WTC11 (cell line): ENCODE data around the gene ZNF521. TPM values are rescaled to one million over a fixed set of nuclear protein-coding genes. Genes with fewer than 3 reads are reported as not detected.

ENCODE experiments used
- ATAC-seq: fragments of 200-7000 bp; cut with Tn5 transposase; 2 replicates; pipeline ENCODE4 v1.10.0; 2021; ENCODE audit warnings: mild to moderate bottlenecking, moderate library complexity
- CTCF ChIA-PET: fragments of 300-600 bp; sonication (Branson Sonifier 250); formaldehyde crosslinking; loops from one replicate; lab custom pipeline; 2021; ENCODE audit warnings: antibody characterized with exemption; lab: Charles Lee
- POLR2A ChIA-PET: fragments of 350-600 bp; sonication (Branson Sonifier 250); formaldehyde crosslinking; loops from one replicate; lab custom pipeline; 2021; ENCODE audit warnings: antibody characterized with exemption; lab: Charles Lee
- DNase-seq: peaks from one replicate; pipeline ENCODE4 v3.0.0; 2021; ENCODE audit warnings: low spot score
- H3K27ac Mint-ChIP-seq: 2 replicates; pipeline ENCODE4 v1.8.0; 2021; ENCODE audit warnings: mixed read lengths
- H3K27me3 Mint-ChIP-seq: 2 replicates; pipeline ENCODE4 v1.8.0; 2021; ENCODE audit warnings: low read depth, mild to moderate bottlenecking, moderate library complexity, mixed read lengths
- H3K36me3 Mint-ChIP-seq: 2 replicates; pipeline ENCODE4 v1.8.0; 2021; ENCODE audit warnings: mixed read lengths
- H3K4me1 Mint-ChIP-seq: 2 replicates; pipeline ENCODE4 v1.8.0; 2022; ENCODE audit warnings: mixed read lengths
- H3K4me3 Mint-ChIP-seq: 2 replicates; pipeline ENCODE4 v1.8.0; 2021; ENCODE audit warnings: mild to moderate bottlenecking, moderate library complexity, mixed read lengths
- H3K9me3 Mint-ChIP-seq: 2 replicates; pipeline ENCODE4 v1.8.0; 2021; ENCODE audit warnings: mixed read lengths
- ATF1 ChIP-seq: sonication (generic); formaldehyde crosslinking; IDR thresholded peaks from 2 replicates; pipeline ENCODE4 v1.8.1; 2023; ENCODE audit warnings: mild to moderate bottlenecking, moderate library complexity, missing genetic modification reagents
- CREB1 ChIP-seq: sonication (generic); formaldehyde crosslinking; IDR thresholded peaks from 2 replicates; pipeline ENCODE4 v1.8.0; 2023; ENCODE audit warnings: mild to moderate bottlenecking, missing genetic modification reagents
- MXD4 ChIP-seq: fragments of 250-450 bp; sonication (Bioruptor Pico); IDR thresholded peaks from 2 replicates; pipeline ENCODE4 v1.8.0; 2021; ENCODE audit warnings: mild to moderate bottlenecking, moderate library complexity, borderline replicate concordance
- NFYB ChIP-seq: sonication (generic); formaldehyde crosslinking; conservative IDR thresholded peaks from 2 replicates; pipeline ENCODE4 v1.8.0; 2022; ENCODE audit warnings: low read depth, missing genetic modification reagents
- SMAD3 ChIP-seq: sonication (generic); formaldehyde crosslinking; IDR thresholded peaks from 2 replicates; pipeline ENCODE4 v1.8.0; 2022; ENCODE audit warnings: missing genetic modification reagents, mild to moderate bottlenecking, borderline replicate concordance
- ZNF121 ChIP-seq: sonication (generic); formaldehyde crosslinking; IDR thresholded peaks from 2 replicates; pipeline ENCODE4 v1.8.0; 2023; ENCODE audit warnings: missing genetic modification reagents
- ZNF219 ChIP-seq: sonication (generic); formaldehyde crosslinking; IDR thresholded peaks from 2 replicates; pipeline ENCODE4 v1.8.0; 2023; ENCODE audit warnings: missing genetic modification reagents, mild to moderate bottlenecking, borderline replicate concordance
- ZNF416 ChIP-seq: fragments of 250-450 bp; sonication (Bioruptor Pico); IDR thresholded peaks from 2 replicates; pipeline ENCODE4 v1.9.0; 2021; ENCODE audit warnings: mild to moderate bottlenecking, inconsistent platforms
- ZNF423 ChIP-seq: fragments of 250-450 bp; sonication (Bioruptor Pico); IDR thresholded peaks from 2 replicates; pipeline ENCODE4 v2.1.2; 2022; ENCODE audit warnings: mild to moderate bottlenecking, moderate library complexity
- total RNA-seq: library from RNA; stranded (reverse); gene quantifications from 3 replicates; pipeline ENCODE4 v1.2.3, GENCODE V29; 2021
- TF ChIP-seq, protein P1 (sequence below): sonication (generic); formaldehyde crosslinking; IDR thresholded peaks from 2 replicates; pipeline ENCODE4 v1.8.0; 2023; ENCODE audit warnings: missing genetic modification reagents
- TF ChIP-seq, protein P2 (sequence below): sonication (generic); formaldehyde crosslinking; IDR thresholded peaks from 2 replicates; pipeline ENCODE4 v1.8.0; 2022; ENCODE audit warnings: missing genetic modification reagents
- TF ChIP-seq, protein P3 (sequence below): fragments of 250-450 bp; sonication (Bioruptor Pico); IDR thresholded peaks from 2 replicates; pipeline ENCODE4 v1.9.0; 2021; ENCODE audit warnings: mild to moderate bottlenecking
- TF ChIP-seq, protein P4 (sequence below): fragments of 250-450 bp; sonication (Bioruptor Pico); IDR thresholded peaks from 2 replicates; pipeline ENCODE4 v2.1.2; 2022; ENCODE audit warnings: mild to moderate bottlenecking, moderate library complexity
- TF ChIP-seq, protein P5 (sequence below): sonication (generic); formaldehyde crosslinking; IDR thresholded peaks from 2 replicates; pipeline ENCODE4 v1.8.1; 2022; ENCODE audit warnings: low read depth, mild to moderate bottlenecking, moderate library complexity, missing genetic modification reagents, borderline replicate concordance
- TF ChIP-seq, protein P6 (sequence below): fragments of 250-450 bp; sonication (Bioruptor Pico); IDR thresholded peaks from 2 replicates; pipeline ENCODE4 v1.9.0; 2021; ENCODE audit warnings: mild to moderate bottlenecking
- TF ChIP-seq, protein P7 (sequence below): sonication (generic); formaldehyde crosslinking; IDR thresholded peaks from 2 replicates; pipeline ENCODE4 v1.8.1; 2023; ENCODE audit warnings: mild to moderate bottlenecking, missing genetic modification reagents

The ZNF521 gene
- total RNA-seq, 1 experiment from 2014 or later: 15.3 TPM

DNA sequence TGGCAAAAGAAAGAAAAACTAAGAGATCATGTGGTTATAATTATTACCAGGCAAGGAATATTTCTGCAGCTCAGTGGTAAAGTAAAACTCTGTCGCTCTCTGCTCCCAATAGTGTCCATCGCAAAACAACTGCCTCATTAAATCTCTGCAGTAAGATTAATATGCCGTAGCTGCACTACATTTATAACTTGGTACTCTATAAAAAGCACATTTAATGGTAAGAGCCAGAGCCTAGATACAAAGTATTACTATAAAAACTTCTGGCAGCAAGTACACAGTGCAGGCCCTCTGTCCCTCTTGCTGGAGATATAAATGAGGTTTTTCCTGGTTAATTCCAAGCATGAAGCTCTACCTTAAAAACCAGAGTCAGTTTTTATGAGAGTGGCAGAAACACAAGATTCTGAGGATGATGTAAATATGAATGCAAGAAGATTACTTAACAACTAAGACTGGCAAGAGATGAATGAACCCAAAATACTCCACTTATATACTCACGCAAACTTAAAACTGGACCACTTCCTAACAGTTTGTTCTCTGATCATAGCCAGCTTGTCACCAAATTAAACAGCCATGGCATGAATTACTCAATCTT, 25.5 kb downstream of the ZNF521 start:
- DNase-seq: no peak
- TF ChIP-seq, protein P1, sequence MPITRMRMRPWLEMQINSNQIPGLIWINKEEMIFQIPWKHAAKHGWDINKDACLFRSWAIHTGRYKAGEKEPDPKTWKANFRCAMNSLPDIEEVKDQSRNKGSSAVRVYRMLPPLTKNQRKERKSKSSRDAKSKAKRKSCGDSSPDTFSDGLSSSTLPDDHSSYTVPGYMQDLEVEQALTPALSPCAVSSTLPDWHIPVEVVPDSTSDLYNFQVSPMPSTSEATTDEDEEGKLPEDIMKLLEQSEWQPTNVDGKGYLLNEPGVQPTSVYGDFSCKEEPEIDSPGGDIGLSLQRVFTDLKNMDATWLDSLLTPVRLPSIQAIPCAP (CRISPR knock-in tag): no peak
- TF ChIP-seq, protein P2, sequence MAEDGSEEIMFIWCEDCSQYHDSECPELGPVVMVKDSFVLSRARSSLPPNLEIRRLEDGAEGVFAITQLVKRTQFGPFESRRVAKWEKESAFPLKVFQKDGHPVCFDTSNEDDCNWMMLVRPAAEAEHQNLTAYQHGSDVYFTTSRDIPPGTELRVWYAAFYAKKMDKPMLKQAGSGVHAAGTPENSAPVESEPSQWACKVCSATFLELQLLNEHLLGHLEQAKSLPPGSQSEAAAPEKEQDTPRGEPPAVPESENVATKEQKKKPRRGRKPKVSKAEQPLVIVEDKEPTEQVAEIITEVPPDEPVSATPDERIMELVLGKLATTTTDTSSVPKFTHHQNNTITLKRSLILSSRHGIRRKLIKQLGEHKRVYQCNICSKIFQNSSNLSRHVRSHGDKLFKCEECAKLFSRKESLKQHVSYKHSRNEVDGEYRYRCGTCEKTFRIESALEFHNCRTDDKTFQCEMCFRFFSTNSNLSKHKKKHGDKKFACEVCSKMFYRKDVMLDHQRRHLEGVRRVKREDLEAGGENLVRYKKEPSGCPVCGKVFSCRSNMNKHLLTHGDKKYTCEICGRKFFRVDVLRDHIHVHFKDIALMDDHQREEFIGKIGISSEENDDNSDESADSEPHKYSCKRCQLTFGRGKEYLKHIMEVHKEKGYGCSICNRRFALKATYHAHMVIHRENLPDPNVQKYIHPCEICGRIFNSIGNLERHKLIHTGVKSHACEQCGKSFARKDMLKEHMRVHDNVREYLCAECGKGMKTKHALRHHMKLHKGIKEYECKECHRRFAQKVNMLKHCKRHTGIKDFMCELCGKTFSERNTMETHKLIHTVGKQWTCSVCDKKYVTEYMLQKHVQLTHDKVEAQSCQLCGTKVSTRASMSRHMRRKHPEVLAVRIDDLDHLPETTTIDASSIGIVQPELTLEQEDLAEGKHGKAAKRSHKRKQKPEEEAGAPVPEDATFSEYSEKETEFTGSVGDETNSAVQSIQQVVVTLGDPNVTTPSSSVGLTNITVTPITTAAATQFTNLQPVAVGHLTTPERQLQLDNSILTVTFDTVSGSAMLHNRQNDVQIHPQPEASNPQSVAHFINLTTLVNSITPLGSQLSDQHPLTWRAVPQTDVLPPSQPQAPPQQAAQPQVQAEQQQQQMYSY (CRISPR knock-in tag): no peak
- TF ChIP-seq, protein P3, sequence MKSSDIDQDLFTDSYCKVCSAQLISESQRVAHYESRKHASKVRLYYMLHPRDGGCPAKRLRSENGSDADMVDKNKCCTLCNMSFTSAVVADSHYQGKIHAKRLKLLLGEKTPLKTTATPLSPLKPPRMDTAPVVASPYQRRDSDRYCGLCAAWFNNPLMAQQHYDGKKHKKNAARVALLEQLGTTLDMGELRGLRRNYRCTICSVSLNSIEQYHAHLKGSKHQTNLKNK (CRISPR knock-in tag): no peak
- TF ChIP-seq ZNF121 (CRISPR knock-in tag) (no peak), NFYB (CRISPR knock-in tag) (no peak), ZNF423 (no peak), CREB1 (CRISPR knock-in tag) (no peak)
- TF ChIP-seq, protein P4, sequence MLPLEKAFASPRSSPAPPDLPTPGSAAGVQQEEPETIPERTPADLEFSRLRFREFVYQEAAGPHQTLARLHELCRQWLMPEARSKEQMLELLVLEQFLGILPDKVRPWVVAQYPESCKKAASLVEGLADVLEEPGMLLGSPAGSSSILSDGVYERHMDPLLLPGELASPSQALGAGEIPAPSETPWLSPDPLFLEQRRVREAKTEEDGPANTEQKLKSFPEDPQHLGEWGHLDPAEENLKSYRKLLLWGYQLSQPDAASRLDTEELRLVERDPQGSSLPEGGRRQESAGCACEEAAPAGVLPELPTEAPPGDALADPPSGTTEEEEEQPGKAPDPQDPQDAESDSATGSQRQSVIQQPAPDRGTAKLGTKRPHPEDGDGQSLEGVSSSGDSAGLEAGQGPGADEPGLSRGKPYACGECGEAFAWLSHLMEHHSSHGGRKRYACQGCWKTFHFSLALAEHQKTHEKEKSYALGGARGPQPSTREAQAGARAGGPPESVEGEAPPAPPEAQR: no peak
- H3K9me3 Mint-ChIP-seq: no peaks in the 10 kb centered on the region
- ChIA-PET CTCF (interaction anchor here (1.2 kb wide), 1 partner anchor 16 kb away, joined by 5 read pairs; no protein-coding TSS in a partner anchor), POLR2A (no interaction called here)
- H3K36me3 Mint-ChIP-seq: 0 out of 2 replicates have a peak, but pooled peaks cover 2% of the 10 kb centered on the region
- H3K4me3 Mint-ChIP-seq: no peak overlapping the region
- no peak overlapping the region for H3K27ac Mint-ChIP-seq
- ATAC-seq: no peak
- H3K27me3 Mint-ChIP-seq: no peaks in the 10 kb centered on the region
- H3K4me1 Mint-ChIP-seq: peaks cover 44% of the 10 kb centered on the region

DNA sequence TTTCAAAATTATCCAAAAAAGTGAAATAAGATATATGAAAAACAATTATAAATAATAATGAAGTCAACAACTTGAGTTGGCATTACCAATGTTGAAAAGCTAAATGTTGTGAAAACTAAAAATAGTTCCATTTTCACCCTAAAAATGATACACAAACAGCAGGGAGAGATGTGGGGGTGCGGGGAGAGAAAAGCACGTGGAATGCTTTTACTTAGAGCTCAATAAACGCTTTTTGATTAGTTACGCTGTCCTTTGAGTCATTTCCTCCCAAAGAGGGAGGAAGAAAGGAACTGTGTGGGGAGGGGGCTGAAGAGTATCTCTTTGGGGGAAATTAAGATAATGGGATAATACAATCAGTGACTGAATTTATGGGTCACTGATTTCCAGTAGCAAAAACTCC, 29.2 kb downstream of the ZNF521 start:
- TF ChIP-seq ATF1 (CRISPR knock-in tag) (no peak), ZNF219 (CRISPR knock-in tag) (no peak), MXD4 (CRISPR knock-in tag) (no peak), SMAD3 (no peak), ZNF416 (CRISPR knock-in tag) (no peak)
- TF ChIP-seq, protein P5, sequence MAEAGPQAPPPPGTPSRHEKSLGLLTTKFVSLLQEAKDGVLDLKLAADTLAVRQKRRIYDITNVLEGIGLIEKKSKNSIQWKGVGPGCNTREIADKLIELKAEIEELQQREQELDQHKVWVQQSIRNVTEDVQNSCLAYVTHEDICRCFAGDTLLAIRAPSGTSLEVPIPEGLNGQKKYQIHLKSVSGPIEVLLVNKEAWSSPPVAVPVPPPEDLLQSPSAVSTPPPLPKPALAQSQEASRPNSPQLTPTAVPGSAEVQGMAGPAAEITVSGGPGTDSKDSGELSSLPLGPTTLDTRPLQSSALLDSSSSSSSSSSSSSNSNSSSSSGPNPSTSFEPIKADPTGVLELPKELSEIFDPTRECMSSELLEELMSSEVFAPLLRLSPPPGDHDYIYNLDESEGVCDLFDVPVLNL (CRISPR knock-in tag): no peak
- TF ChIP-seq, protein P6, sequence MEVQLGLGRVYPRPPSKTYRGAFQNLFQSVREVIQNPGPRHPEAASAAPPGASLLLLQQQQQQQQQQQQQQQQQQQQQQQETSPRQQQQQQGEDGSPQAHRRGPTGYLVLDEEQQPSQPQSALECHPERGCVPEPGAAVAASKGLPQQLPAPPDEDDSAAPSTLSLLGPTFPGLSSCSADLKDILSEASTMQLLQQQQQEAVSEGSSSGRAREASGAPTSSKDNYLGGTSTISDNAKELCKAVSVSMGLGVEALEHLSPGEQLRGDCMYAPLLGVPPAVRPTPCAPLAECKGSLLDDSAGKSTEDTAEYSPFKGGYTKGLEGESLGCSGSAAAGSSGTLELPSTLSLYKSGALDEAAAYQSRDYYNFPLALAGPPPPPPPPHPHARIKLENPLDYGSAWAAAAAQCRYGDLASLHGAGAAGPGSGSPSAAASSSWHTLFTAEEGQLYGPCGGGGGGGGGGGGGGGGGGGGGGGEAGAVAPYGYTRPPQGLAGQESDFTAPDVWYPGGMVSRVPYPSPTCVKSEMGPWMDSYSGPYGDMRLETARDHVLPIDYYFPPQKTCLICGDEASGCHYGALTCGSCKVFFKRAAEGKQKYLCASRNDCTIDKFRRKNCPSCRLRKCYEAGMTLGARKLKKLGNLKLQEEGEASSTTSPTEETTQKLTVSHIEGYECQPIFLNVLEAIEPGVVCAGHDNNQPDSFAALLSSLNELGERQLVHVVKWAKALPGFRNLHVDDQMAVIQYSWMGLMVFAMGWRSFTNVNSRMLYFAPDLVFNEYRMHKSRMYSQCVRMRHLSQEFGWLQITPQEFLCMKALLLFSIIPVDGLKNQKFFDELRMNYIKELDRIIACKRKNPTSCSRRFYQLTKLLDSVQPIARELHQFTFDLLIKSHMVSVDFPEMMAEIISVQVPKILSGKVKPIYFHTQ (CRISPR knock-in tag): no peak
- TF ChIP-seq, protein P7, sequence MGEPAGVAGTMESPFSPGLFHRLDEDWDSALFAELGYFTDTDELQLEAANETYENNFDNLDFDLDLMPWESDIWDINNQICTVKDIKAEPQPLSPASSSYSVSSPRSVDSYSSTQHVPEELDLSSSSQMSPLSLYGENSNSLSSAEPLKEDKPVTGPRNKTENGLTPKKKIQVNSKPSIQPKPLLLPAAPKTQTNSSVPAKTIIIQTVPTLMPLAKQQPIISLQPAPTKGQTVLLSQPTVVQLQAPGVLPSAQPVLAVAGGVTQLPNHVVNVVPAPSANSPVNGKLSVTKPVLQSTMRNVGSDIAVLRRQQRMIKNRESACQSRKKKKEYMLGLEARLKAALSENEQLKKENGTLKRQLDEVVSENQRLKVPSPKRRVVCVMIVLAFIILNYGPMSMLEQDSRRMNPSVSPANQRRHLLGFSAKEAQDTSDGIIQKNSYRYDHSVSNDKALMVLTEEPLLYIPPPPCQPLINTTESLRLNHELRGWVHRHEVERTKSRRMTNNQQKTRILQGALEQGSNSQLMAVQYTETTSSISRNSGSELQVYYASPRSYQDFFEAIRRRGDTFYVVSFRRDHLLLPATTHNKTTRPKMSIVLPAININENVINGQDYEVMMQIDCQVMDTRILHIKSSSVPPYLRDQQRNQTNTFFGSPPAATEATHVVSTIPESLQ (CRISPR knock-in tag): no peak
- Mint-ChIP-seq H3K4me1 (peaks cover 20% of the 10 kb centered on the region), H3K4me3 (no peak overlapping the region), H3K27ac (no peak overlapping the region), H3K36me3 (peaks cover 14% of the 10 kb centered on the region), H3K9me3 (no peaks in the 10 kb centered on the region), H3K27me3 (no peaks in the 10 kb centered on the region)
- ATAC-seq (no peak), DNase-seq (no peak)
- ChIA-PET CTCF (no interaction called here), POLR2A (no interaction called here)
